ENCODE data around the gene CMTR1.

- no peak for TF ChIP-seq CHD4 (IDR thresholded peaks at IDR 0.05)
- TF ChIP-seq SREBF1 (IDR thresholded peaks at IDR 0.05; ENCODE audit: low read length): no peak
- no peak for TF ChIP-seq POU2F2 (IDR thresholded peaks at IDR 0.05; ENCODE audit: borderline replicate concordance, low read depth, low read length)
- TF ChIP-seq ATF3 (IDR thresholded peaks at IDR 0.05; ENCODE audit: borderline replicate concordance, extremely low read depth, low read depth, low read length): no peak
- no peak for TF ChIP-seq SIN3A (IDR thresholded peaks at IDR 0.05; ENCODE audit: low read depth, low read length)
Observed at GRCh38 chr6:37389857-37390256, 43.2 kb upstream of the CMTR1 start.

Data from GM12878 (cell line).